Medulla oblongata (tissue), 1 donor: ENCODE results near the gene ZNF33B.
"Not testable (repeated sequence)": the region's sequence is repeated elsewhere in the genome, so short reads cannot be mapped to it uniquely, and the experiment has no call there.

ENCODE experiments used
- DNase-seq: peaks from one replicate; pipeline ENCODE4 v3.0.0-alpha.2; 2015; ENCODE audit errors: extremely low spot score

ZNF33B gene

GRCh38 chr10:42615419-42615818, 23.0 kb downstream of the ZNF33B start:
- DNase-seq = no peak

- DNase-seq = no peak
These were observed 28.5 kb downstream of the ZNF33B start for GRCh38 chr10:42609872-42610271.

- DNase-seq = no peak
These were observed 40.0 kb downstream of the ZNF33B start for GRCh38 chr10:42598249-42598873.

GRCh38 chr10:42596196-42596595, 42.2 kb downstream of the ZNF33B start:
- DNase-seq = no peak

- no peak for DNase-seq
These were observed 44.1 kb downstream of the ZNF33B start for GRCh38 chr10:42594246-42594650.

- no peak for DNase-seq
These were observed 45.1 kb downstream of the ZNF33B start for GRCh38 chr10:42593284-42593683.

- no peak for DNase-seq
These were observed 54.5 kb downstream of the ZNF33B start for GRCh38 chr10:42583828-42584227.

GRCh38 chr10:42578019-42578418, 60.4 kb downstream of the ZNF33B start:
- DNase-seq = no peak

GRCh38 chr10:42576338-42576737, 62.0 kb downstream of the ZNF33B start:
- no peak for DNase-seq

- no peak for DNase-seq
These were observed 64.0 kb downstream of the ZNF33B start for GRCh38 chr10:42574336-42574735.

- no peak for DNase-seq
These were observed 81.4 kb downstream of the ZNF33B start for GRCh38 chr10:42556931-42557330.

GRCh38 chr10:42553576-42553975, 84.8 kb downstream of the ZNF33B start:
- not testable (repeated sequence) for DNase-seq

- no peak for DNase-seq
These were observed 85.3 kb downstream of the ZNF33B start for GRCh38 chr10:42553064-42553407.

GRCh38 chr10:42552188-42553063, 85.9 kb downstream of the ZNF33B start:
- DNase-seq = peak; percentile 99

GRCh38 chr10:42551582-42552187, 86.7 kb downstream of the ZNF33B start:
- DNase-seq = no peak

GRCh38 chr10:42549851-42550250, 88.5 kb downstream of the ZNF33B start:
- DNase-seq = no peak

GRCh38 chr10:42548254-42548653, 90.1 kb downstream of the ZNF33B start:
- no peak for DNase-seq

GRCh38 chr10:42544945-42545344, 93.4 kb downstream of the ZNF33B start:
- no peak for DNase-seq

GRCh38 chr10:42543840-42544372, 94.5 kb downstream of the ZNF33B start:
- peak; percentile 27 for DNase-seq
